NCI-H2029 (cell line): Measurements from ENCODE around the gene JPT2.
A peak's percentile ranks its signal among the peaks of the same experiment; 100 is the strongest.
"Not testable (repeated sequence)": the region's sequence is repeated elsewhere in the genome, so short reads cannot be mapped to it uniquely, and the experiment has no call there.

Experiments
- DNase-seq: peaks from one replicate; lab custom pipeline; 2025; lab: John Stamatoyannopoulos, UW

The JPT2 gene

GRCh38 chr16:1674751-1675664 lies 3.1 kb upstream of the JPT2 start:
- DNase-seq = no peak

- DNase-seq = no peak
Measured at GRCh38 chr16:1676661-1677060, 1.4 kb upstream of the JPT2 start.

- DNase-seq = no peak
Measured at GRCh38 chr16:1677339-1677738, 740 bp upstream of the JPT2 start.

GRCh38 chr16:1678500-1679098 lies 520 bp downstream of the JPT2 start:
- peak; percentile 24 for DNase-seq

GRCh38 chr16:1680361-1680760 lies 2.3 kb downstream of the JPT2 start:
- no peak for DNase-seq

- no peak for DNase-seq
Measured at GRCh38 chr16:1681032-1681431, 3.0 kb downstream of the JPT2 start.

GRCh38 chr16:1687427-1688316 lies 9.6 kb downstream of the JPT2 start:
- DNase-seq = peak; percentile 12

GRCh38 chr16:1688807-1689560 lies 10.9 kb downstream of the JPT2 start:
- no peak for DNase-seq

- no peak for DNase-seq
Measured at GRCh38 chr16:1689853-1690252, 11.8 kb downstream of the JPT2 start.

- no peak for DNase-seq
Measured at GRCh38 chr16:1690810-1691209, 12.7 kb downstream of the JPT2 start.

GRCh38 chr16:1691276-1691675 lies 13.2 kb downstream of the JPT2 start:
- no peak for DNase-seq

GRCh38 chr16:1691956-1692355 lies 13.9 kb downstream of the JPT2 start:
- DNase-seq = no peak

- DNase-seq = no peak
Measured at GRCh38 chr16:1696863-1697262, 18.8 kb downstream of the JPT2 start.

GRCh38 chr16:1698680-1699079 lies 20.6 kb downstream of the JPT2 start:
- DNase-seq = no peak

GRCh38 chr16:1700246-1700645 lies 22.2 kb downstream of the JPT2 start:
- no peak for DNase-seq

GRCh38 chr16:1701216-1701878 lies 23.3 kb downstream of the JPT2 start:
- no peak for DNase-seq

GRCh38 chr16:1705324-1705687 lies 27.2 kb downstream of the JPT2 start:
- not testable (repeated sequence) for DNase-seq

GRCh38 chr16:1705688-1706385 lies 27.8 kb downstream of the JPT2 start, which contains the start of gene MAPK8IP3:
TSS of gene MAPK8IP3 (plus strand) at chr16:1706195. CDS start at chr16:1706340, 145 bp downstream.
- DNase-seq = peak; percentile 74

GRCh38 chr16:1706386-1707192 lies 28.5 kb downstream of the JPT2 start:
- peak; percentile 14 for DNase-seq
